ENCODE results near the gene UBE2QL1.

Gene UBE2QL1

DNA sequence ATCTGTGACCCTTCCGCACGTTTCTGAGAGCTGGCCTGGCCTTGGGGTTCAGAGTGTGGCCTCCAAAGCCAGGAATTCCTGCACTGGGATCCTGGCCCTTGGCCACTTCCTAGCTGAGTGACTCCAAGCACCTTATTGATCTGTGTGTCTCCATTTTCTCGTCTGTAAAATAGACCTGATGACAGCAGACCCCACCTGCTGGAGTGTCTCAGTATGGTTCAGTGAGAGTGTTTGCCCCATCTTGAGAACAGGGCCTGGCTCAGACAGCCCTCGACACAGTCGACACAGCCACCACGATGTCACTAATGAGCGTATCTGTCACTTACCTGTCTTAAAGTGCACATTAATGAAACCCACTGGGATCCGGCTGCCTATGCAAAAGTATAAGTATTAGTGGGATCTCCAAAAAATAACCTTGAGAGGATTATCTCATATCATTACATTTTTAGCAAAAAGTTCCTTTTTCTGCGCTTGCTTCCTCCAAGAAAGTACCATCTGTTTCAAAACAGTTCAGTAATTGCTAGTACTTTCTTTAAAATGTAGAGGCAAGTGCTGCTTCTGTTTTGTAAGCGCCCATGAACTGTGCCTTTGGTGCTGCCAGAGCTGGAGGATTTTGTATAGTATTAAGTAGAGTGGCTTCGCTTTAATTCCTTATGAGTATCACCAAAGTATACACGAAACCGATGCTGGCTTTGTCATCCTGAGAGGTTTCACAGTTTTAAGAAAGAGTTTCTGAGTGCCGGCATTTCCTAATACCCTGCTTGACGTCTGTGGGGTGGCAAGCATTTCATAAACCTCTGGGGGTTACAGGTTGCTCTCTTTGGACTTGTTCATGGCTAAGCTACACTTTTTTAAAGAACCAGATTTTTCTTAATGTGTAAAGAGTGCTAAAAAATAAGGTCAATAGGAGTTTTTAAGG is 31.7 kb downstream of the UBE2QL1 start:
- DNase-seq, result no peak

DNA sequence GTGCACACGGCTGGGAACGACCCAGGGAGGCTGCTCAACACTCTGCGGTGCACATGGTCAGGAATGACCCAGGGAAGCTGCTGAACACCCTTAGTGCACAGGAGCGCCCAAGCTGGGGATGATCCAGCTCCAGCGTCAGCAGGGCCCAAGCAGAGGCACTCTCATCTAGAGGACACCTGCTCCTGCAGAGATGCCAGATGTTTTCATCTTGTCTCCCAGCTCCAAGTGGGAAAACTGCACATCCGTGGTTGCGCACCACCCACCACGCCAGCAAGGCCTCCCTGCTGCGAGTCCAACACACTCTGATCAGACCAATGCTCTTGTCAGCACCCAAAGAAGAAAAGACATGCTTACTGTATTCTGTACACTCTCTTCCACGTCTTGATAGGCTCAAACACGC is 34.1 kb downstream of the UBE2QL1 start:
- no peak for DNase-seq

DNA sequence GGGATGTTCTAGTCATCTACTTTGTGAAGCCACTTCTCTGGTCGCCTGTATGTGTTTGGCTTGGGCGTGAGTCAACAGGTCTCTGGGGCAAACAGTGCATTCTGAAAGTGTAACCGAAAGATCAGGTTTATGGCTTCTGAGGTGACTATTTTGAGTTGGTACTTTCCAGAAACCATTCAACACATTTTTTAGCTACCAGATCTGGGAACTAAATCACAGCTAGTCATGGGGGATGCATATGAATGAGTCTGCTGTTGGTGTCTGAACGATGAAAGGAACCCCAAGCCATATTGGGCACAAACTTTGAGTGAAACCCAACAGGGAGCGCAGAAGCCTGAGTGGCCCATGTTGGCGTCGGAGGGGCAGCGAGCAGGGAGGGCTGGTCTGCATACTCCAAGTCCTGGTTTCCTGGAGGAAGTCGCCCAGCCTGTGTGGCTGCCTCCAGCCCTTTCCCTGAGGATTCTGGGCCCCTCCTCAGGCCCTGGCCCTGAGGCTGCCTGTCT is 35.3 kb downstream of the UBE2QL1 start:
- no peak for DNase-seq

DNA sequence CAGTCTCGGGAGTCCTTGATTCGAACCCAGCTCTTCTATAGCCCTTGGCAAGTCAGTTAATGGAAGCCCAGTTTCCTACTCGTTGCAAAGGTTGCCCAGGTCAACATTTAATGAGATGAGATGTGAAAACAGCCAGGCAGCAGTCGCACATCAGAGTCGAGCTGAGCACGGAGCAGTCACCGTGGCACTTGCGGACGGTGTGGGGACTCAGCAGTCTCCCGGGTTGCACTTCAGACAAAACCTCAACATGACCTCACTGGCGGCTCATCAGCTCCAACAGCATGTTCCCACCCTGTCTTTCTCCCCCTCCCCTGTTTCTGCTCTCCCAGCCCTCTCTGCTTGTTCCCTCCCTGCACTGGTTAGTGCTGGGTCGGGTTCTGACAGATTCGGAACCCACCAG is 35.8 kb downstream of the UBE2QL1 start:
- no peak for DNase-seq

DNA sequence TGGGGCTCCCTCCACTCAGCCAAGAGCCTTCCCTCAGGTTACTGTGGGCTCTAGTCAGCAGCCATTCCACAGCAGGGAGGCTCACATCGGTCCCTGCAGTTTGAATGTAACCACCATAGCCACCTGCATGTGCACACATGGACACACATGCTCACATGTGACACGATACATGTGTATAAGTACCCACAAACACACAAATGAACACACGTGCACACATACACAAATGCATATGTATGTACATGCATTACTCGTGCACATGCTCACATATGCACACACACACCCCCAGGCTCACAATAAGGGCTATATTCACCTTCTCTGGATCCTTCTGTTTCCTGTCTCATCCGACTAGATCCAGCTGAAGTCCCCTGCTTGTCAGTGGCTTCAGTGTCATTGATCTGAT is 36.2 kb downstream of the UBE2QL1 start:
- no peak for DNase-seq

DNA sequence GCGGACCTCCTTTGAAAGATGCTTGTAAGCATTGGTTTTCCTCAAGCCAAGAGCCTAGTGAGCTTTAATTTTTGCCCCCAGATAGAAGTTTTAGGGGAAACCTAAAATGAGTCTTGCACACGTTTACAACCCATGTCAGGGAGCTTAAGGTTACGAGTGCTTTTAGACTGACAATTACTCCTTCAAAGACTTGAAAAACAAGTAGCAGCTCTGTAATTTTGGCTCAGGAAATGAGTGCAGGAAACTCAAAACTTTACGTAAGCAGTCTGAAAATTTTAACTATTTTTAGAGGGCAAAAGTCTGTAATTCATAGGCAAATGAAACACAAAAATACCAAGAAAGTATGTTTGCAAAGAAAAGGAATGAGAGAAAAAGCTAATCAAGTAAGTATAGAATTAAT is 36.8 kb downstream of the UBE2QL1 start:
- no peak for DNase-seq

DNA sequence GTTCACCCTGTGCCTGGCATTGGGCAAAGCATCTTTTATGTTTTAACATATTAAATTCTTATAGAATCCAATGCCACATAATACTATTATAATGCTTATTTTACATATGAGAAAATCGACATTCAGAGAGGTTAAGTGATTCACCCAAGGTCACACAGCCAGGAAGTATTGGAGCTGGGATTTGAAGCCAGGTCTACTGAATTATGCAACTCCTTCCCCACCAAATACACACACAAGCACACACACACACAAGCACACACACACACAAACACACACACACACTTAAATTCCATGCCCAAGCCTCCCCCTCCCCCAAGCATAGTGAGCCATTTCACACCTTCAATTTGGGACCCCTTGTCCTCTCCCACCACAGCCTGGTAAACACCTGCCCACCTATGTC is 37.4 kb downstream of the UBE2QL1 start:
- no peak for DNase-seq

DNA sequence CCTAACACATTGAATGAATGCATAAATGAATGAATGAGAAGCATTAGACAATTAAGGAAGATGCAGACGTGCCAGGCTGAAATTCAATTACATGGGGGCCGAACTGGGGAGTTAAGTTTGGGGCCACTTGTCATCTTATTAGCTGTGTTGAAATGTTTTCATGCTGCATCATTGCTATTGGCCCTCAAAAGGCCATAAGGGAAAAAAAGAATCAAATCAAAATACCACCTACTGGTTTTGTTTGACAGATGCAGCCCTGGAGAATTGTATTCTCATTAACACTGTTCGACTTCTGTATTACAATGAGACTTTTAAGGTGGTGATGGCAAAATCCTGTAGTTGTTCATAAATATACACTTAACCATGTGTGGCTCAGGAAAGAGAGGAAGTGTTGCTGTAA is 38.4 kb downstream of the UBE2QL1 start:
- DNase-seq, result no peak

DNA sequence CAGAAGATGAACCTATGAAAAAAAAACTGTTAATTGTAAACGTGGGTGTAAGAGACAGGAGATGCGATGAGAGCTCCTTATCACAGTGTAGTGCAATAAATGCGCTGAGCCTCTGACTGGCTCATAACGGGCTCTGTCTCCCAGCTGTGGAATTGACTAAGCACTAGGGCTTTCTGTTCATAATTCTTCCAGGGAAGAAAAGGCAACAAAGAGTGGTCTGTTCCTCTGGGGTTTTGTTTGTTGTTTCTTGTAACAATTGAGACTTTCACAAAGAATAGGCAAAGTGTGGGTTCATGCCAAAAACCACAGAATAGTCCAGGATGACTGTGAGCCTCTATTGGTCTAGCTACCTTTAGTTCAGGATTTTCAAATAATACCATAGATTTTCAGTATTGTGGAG is 39.4 kb downstream of the UBE2QL1 start:
- DNase-seq, result no peak

DNA sequence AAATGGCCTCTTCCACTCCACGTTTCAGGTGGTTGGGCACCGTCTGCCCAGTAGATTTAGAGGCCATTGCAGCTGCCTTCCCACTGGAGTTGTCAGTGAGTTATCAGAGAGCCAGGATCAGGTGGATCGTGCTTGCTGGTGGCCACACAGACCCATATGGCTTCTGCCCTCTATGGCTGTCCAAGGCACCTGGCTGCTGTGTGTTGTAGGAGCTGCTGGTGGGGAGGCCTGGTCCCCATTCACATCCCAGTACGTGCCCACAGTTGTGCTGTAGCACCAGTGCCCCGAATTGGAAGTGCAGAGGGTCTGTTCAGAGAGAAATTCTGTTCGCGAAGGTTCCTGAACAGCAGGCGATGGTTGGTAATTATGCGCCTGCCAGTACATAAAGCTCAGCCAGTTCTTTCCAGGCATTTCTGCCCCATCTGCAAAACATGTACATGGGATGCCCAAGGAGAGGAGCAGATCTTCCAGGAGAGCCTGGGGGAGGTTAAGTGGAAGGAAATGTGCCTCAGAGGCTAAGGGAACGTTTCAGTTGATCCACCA is 41.1 kb downstream of the UBE2QL1 start:
- DNase-seq, result no peak

DNA sequence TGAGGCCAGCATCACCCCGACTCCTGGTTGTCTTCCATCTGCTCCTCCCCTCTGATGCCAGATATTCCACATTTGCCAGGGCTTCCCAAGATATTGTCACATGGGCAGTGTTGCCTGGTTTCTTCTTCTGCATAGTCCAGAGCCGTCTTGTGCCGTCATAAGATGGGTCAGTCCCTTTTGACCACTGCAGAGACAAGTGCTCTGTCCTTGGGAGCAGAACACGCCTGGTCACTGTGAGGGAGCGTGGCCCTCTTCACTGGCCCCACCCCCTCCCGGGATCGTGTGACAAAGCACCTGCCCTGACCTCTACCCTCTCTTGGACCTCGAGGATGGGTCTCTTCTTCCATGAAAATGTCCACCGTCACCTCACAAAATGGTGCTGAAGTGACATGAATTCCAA is 41.6 kb downstream of the UBE2QL1 start:
- DNase-seq, result no peak

DNA sequence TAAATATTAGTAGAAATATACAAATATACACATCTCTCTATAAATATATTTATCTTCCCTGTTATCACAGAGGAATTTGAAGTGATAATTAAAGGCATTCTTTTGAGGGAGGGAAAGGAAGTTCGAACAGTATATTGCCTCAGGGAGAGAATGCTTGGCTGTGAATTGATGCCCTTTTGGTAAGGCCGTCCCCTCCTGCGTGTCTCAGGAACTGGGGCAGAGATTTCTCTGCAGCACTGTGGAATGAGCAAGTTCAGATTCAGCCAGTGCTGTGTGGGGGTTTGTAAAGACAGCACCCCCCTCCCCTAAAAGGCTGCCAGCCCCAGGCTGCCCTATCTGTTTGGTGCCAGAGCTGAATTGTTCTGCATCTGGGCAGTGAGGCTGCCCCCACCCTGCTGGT is 42.0 kb downstream of the UBE2QL1 start:
- no peak for DNase-seq

DNA sequence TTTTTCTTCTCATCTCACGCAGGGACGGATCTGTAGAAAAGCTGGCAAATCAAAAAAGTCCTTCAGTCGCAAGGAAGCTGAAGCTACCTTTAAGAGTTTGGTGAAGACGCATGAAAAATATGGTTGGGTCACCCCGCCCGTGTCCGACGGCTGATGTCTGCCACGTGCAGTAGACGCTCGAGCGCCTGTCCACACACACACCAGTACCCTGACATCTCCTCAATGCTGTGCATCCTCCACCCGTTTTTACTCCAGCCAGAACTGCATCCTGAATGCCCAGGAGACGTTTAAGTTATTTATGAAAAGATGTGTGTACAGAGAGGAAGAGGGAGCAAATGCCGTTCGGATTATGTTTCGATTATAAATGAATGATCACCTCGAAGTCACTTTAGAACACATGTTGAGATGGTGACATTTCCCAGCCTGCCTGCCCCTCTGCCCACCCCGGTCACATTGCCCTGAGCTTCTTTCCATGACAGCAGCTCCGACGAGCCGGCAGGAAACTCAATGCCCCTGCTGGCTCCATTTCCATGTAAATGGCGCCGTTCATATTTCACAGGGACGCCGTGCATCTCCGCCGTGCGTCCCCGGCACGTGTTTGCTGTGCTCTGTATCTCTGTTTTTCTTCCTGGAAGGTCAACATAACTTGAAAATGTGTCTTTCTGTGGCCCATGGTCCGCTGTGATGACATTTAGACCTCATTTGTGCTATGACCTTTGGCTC is 42.7 kb downstream of the UBE2QL1 start:
- DNase-seq, result no peak

DNA sequence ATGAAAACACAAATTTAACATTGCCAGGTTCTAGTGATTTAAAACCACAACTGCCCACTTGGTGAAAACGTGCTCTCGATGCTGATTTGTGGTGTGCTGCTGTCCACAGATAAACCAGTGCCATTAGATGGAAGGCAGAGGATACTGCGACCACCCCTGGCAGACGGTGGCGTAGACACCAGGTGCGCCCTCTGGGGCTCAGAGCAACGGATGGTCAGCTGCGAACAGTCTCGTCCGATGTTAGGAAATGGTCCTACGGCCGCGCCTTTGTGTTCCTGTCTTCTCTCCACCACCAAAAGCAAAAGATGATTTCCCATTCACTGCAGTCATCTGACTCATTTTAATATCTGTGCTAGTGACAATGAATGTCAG is 43.2 kb downstream of the UBE2QL1 start:
- no peak for DNase-seq

DNA sequence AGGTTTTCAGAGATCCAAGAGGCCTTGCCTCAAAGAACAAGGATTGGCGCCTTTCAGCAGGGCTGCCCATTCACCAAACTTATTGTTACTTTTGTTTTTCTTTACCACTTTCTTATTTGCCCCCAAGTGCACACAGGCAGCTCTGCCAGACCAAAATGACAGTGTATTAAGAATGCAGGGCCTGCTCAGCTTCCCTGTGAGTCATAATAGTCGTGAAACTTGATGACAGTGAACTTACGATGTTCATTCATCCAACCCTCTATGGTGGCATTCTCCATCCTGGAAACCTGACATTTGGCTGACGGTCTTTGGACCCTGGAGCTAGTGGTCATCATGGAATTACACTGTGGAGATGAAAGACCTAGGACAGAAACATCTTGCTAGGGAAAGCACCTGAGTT is 44.3 kb downstream of the UBE2QL1 start:
- DNase-seq, result no peak

DNA sequence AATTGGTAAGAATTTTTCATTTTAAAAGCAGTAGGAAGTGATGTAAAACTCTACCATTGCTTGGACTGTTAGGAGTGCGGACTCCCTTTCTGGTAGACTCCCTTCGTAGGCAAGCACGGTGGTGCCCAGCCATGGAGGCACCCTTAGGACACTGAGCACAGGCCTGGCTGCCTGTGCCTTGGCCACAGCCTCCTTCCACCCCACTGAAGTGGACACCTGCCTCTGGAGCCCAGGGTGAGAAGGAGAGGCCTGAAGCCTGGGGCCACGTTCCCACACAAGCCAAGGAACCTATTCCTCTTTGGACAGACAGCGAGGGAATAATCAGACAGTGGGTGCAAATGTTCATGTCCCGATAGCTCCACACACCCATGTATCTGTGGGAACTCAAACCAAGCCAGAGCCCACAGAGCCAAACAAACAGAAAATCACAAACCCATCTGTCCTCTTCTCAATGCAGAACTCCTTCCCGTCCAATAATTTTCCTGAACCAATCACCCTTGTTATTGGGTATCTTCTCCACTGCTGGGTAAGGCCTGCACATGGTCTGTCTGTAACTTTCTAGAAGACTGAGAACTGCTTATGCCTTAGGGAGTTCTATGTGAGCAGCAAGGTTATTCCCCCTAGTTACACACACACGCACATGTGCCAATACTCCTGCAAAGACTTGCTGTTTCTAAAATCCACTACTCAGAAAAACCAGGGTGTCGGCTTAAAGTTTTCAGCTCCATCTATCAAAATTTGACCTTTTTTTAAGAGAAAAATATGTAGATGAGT is 45.2 kb downstream of the UBE2QL1 start:
- no peak for DNase-seq

DNA sequence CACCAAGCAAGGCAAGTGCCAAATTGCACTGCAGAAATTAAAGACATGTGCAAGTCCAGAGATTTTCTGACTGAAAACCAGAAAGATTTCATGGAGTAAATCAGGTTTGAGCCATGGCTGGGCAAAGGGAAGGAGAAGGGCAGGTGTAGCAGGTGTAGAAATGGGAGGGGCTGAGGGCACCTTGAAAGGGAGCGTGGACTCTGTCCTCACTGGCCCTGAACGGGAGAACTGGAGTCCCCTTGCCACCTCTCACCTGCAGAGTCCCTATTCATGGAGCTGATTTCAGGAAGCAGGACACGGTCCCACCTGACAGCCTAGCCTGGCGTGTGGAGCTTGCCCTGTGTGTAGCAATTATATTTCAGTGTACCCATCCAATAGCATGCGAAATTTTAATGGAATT is 46.3 kb downstream of the UBE2QL1 start:
- no peak for DNase-seq

DNA sequence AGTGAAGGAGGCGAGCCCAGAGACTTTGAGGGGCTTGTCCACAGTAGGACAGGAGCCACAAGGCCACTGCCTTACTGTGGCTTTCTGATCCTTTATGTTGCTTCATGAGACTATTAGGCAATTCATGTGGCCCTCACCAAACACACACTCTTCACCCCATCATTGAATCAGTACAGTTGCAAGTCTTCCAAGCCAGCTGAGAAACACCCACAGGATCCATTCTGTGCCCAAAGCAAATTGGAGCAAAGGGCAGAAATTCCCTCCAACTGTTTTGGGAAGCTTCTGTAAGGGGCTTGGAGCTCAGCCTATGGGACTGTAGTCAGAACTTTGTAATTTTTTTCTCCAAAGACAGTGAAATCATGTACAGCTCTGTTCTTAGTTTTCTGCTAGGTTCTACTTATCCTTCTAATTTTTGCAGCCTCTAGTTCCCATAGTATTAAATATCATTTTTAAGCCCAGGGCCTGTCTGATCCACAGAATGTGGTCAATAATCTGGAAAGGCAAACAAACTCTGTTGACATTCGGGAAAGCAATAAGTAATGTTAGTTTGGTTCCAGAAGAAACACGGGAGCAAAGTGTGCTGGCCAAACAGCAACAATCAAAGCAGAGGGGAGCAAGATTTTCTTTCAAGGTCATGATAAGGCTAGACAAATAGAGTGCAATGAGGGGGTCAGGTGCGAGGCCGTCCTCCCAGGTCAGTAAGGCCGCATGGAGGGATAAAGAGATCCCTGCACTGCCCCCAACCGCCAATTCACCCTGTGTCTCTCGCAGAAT is 47.0 kb downstream of the UBE2QL1 start:
- DNase-seq, result no peak

DNA sequence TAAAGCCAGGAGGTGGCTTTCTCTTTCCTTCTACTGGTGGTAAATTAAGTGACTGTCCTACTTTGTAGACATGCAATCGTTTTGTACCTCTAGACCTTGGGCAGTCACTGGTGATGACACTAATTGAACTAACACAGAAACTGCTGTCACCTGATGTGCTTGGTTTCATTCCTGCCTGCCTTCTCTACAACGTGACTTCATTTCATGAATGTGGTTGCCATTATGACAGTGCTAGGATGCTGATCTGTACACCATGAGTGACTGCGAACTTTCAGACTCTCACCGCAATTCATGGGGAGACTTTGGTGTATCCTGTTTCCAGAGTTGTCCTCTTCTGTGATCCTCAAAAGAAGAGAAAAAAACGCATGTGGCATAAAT is 47.5 kb downstream of the UBE2QL1 start:
- no peak for DNase-seq

DNA sequence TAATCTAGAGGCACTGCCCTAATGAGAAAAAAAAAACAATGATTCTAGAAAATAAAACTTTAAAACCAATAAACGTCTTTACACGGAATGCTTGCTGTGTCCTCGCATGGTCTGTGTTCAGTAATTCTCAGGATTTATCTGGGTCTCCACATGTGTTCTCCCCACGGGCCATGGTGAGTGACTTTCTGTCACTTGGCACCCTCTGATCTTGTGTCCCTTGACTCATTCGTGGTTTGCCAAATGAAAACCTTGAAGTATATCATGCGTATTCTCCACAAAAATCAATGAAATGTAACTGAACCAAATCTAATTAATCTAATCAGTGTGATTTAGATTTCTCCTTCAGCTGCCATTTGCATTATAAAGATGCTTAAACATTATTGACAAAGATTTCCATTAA is 48.0 kb downstream of the UBE2QL1 start:
- DNase-seq, result peak; percentile 7

DNA sequence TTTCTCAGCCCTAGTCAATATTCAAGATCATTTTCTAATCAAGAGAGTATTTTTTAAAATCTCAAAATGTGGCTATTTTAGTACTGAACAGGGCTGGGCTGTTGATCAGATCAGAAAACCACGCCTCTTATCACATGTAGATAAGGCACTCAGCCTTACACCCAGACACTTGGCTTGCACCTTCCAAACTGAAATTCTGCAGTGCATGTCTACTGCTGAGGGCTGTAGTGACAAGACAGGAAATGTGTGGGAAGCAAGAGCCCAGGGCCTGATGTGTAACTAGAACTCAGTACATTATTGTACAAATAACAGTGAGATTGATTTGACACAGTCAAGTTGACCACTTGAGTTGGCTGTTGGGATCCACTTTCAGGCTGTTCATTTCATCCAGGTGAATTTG is 48.6 kb downstream of the UBE2QL1 start:
- peak; percentile 9 for DNase-seq

DNA sequence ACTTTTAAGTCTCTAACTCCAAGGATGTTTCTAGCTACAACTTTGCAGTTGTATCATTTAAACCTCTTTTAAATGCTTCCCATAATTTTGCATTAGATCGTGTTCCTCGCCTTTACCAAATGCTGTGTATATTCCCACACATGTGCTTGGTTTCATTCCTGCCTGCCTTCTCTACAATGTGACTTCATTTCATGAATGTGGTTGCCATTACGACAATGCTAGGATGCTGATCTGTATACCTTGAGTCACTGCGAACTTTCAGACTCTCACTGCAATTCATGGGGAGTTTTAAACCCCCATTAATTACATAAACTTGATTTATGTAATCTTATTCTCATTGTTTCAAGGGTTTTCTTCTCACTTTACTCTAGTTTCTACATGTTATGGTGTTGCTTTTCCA is 50.3 kb downstream of the UBE2QL1 start:
- no peak for DNase-seq

All from right forelimb (tissue), 1 donor.